Upper lobe of left lung (tissue), 4 donors: ENCODE measurements around the gene FIBP.

Experiments
- EP300 ChIP-seq, 4 donors: sonication (generic); formaldehyde crosslinking; IDR thresholded peaks; one replicate each; pipeline ENCODE4 v1.5.1; 2017; ENCODE audit warnings: antibody characterized with exemption in 4 of 4, control low read depth in 2 of 4
- POLR2A ChIP-seq, 4 donors: fragments of 450-650 bp; IDR thresholded peaks; one replicate each; pipeline ENCODE4 v1.5.1; 2016 to 2017; ENCODE audit warnings: antibody characterized with exemption in 4 of 4, mild to moderate bottlenecking in 2 of 4
- POLR2AphosphoS5 ChIP-seq, 2 donors: sonication (generic); formaldehyde crosslinking; IDR thresholded peaks; one replicate each; pipeline ENCODE4 v1.5.1; 2017; ENCODE audit warnings: antibody characterized with exemption in 2 of 2
- TF ChIP-seq, protein P1 (sequence below), 6 experiments: fragments of 450-650 bp in 4 of 6; fragments of 200-600 bp in 2 of 6; sonication (generic) in 2 of 6; IDR thresholded peaks; one replicate each; pipeline ENCODE4 v1.5.1; 2016 to 2019; ENCODE audit warnings: antibody characterized with exemption in 6 of 6

DNA sequence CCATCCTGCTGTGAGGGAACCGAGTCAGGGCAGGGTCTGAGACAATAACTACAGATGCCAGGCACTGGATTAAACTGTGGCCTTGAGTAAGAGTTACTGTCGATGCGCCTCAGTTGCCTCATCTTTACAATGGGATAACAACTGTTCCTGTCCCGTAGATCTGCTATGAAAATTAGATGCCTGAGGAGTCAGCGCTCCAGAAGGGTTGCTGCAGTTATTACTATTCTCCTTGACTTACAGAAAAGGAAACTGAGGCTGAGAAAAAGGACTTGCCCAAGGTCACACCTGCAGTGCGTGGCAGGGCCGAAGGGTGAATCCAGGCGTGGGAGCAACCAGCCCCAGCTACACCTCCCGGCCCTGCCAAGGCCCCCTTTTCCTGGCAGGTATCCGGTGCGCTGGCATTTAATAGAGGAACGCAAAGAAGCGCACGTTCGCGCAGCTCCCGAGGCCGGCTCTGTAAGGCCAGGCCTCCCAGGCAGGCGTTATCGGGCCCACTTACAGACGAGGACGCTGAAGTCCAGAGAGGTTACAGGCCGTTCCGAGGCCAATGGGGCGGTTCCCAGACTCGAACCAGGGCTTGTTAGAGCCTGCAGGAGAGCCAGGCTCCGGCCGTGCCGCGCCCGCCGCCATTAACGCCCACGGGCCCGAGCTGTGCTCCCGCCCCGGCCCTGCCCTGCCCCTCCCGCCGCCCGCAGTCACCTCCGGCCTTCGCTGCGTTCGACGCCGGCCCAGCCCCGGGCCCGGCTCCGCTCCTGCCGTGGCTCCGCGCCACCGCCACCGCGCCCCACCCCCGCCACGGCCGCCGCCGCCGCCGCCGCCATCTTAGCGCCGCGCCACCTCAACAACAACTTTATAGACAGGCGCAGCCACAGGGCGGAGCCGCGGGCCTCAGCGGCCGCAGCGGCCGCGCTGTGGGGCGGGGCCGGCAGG is 30.2 kb upstream of the FIBP start, which contains the start of gene C11orf68:
- TF ChIP-seq, protein P1, sequence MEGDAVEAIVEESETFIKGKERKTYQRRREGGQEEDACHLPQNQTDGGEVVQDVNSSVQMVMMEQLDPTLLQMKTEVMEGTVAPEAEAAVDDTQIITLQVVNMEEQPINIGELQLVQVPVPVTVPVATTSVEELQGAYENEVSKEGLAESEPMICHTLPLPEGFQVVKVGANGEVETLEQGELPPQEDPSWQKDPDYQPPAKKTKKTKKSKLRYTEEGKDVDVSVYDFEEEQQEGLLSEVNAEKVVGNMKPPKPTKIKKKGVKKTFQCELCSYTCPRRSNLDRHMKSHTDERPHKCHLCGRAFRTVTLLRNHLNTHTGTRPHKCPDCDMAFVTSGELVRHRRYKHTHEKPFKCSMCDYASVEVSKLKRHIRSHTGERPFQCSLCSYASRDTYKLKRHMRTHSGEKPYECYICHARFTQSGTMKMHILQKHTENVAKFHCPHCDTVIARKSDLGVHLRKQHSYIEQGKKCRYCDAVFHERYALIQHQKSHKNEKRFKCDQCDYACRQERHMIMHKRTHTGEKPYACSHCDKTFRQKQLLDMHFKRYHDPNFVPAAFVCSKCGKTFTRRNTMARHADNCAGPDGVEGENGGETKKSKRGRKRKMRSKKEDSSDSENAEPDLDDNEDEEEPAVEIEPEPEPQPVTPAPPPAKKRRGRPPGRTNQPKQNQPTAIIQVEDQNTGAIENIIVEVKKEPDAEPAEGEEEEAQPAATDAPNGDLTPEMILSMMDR (IDR thresholded peaks at IDR 0.05) = peak in 2 of 6 experiments; percentile 9 to 25
- TF ChIP-seq POLR2A (IDR thresholded peaks at IDR 0.05) (peak in 2 of 4 donors; percentile 32 to 52), POLR2AphosphoS5 (IDR thresholded peaks at IDR 0.05) (no peak), EP300 (IDR thresholded peaks at IDR 0.05) (no peak)
